T-helper 17 cell (primary cell): ENCODE data around the gene ATP4A. TPM values are rescaled to one million over a fixed set of nuclear protein-coding genes. Genes with fewer than 3 reads are reported as not detected.

Experiments
- ATAC-seq: fragments of 150-1000 bp; cut with Tn5 transposase; 2 replicates; pipeline ENCODE4 v1.10.0; 2021; ENCODE audit warnings: mild to moderate bottlenecking, moderate library complexity
- DNase-seq, 3 donors: peaks; one replicate each; pipeline versions ENCODE4 v3.0.0 to v3.0.0-alpha.2; 2020 to 2021
- H3K9me3 ChIP-seq: one replicate; pipeline ENCODE4 v1.7.0; 2013; ENCODE audit warnings: low read length, mild to moderate bottlenecking; ENCODE audit not compliant: control insufficient read depth, poor library complexity, severe bottlenecking
- H3K27ac Mint-ChIP-seq: one replicate; pipeline ENCODE4 v1.8.0; 2022; ENCODE audit warnings: mild to moderate bottlenecking, moderate library complexity, mixed read lengths
- H3K27me3 Mint-ChIP-seq: one replicate; pipeline ENCODE4 v1.8.0; 2022; ENCODE audit warnings: mixed read lengths
- H3K36me3 Mint-ChIP-seq: one replicate; pipeline ENCODE4 v1.8.0; 2022; ENCODE audit warnings: low read depth, mixed read lengths
- H3K4me1 Mint-ChIP-seq: one replicate; pipeline ENCODE4 v1.8.0; 2022; ENCODE audit warnings: mild to moderate bottlenecking, mixed read lengths
- H3K4me3 Mint-ChIP-seq: one replicate; pipeline ENCODE4 v1.8.0; 2022; ENCODE audit warnings: mild to moderate bottlenecking, moderate library complexity, mixed read lengths
- total RNA-seq, 4 donors: library from RNA in 2 of 4; stranded (reverse) in 2 of 4; gene quantifications; one replicate each; pipeline ENCODE4 v1.2.3 and lab custom pipeline; 2022 to 2026

ATP4A gene
- total RNA-seq, 2 donors from 2014 or later: not detected

DNA sequence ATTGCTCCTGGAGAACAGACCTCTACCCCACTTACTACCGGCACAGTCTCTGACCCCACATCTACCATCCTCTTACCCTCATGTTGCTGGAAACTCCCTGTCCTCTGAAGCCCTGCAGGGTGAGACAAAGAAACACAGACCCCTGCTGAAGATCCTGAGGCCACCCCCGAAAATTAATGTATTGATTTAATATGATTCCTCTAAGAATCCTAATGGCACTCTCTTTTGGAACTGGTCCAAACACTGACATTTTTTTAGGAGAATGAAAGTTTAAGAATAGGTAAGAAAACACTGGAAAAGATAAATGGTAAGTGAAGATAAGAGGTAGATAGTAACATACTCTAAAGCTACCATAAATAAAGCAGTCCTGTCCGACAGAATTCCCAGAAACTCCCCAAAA lies 55.3 kb downstream of the ATP4A start:
- no peak overlapping the region for H3K27ac Mint-ChIP-seq

GRCh38 chr19:35507561-35507960 lies 55.9 kb downstream of the ATP4A start:
- no peaks in the 10 kb centered on the region for H3K9me3 ChIP-seq
- Mint-ChIP-seq H3K4me1 (peaks cover 13% of the 10 kb centered on the region), H3K27ac (no peak overlapping the region), H3K27me3 (peaks cover 43% of the 10 kb centered on the region), H3K36me3 (no peaks in the 10 kb centered on the region), H3K4me3 (no peak overlapping the region)
- no peak for DNase-seq
- ATAC-seq: no peak

More for the DNA sequence above, 55.3 kb downstream of the ATP4A start:
- Mint-ChIP-seq H3K4me3 (no peak overlapping the region), H3K27me3 (peaks cover 43% of the 10 kb centered on the region), H3K4me1 (peaks cover 13% of the 10 kb centered on the region), H3K36me3 (no peaks in the 10 kb centered on the region)
- ATAC-seq (no peak), DNase-seq (no peak)
- no peaks in the 10 kb centered on the region for H3K9me3 ChIP-seq

GRCh38 chr19:35506011-35506410 lies 57.4 kb downstream of the ATP4A start:
- no peak overlapping the region for H3K27ac Mint-ChIP-seq
- no peaks in the 10 kb centered on the region for H3K9me3 ChIP-seq
- H3K4me1 Mint-ChIP-seq: peaks cover 17% of the 10 kb centered on the region
- DNase-seq (no peak), ATAC-seq (no peak)
- H3K27me3 Mint-ChIP-seq: peaks cover 47% of the 10 kb centered on the region
- H3K36me3 Mint-ChIP-seq: peaks cover 3% of the 10 kb centered on the region
- H3K4me3 Mint-ChIP-seq: no peak overlapping the region

- no peak for ATAC-seq
- Mint-ChIP-seq H3K36me3 (peaks cover 3% of the 10 kb centered on the region), H3K4me1 (peaks cover 9% of the 10 kb centered on the region), H3K27me3 (peaks cover 54% of the 10 kb centered on the region), H3K27ac (no peak overlapping the region), H3K4me3 (no peak overlapping the region)
- DNase-seq: no peak
- H3K9me3 ChIP-seq: no peaks in the 10 kb centered on the region
Observed at GRCh38 chr19:35502751-35503150, 60.7 kb downstream of the ATP4A start.

DNA sequence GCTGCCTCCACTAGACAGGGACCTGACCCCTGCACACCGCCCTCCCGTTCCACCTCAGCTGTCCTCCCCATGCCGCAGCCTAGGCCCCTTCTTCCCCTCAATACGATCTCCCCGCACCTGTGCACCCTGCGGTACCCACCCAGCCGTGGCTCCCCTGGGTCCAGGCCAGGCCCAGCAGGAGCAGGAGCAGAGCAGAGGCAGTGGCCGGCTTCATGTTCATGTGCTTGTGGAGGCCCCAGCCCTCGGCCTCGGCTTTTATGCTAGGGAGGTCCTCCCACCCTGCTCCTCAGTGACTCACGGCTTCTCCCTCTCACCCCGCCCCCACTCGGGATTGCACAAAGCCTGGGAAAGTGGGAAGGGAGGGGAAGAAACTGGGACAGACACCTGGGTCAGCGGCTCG lies 61.8 kb downstream of the ATP4A start:
- Mint-ChIP-seq H3K4me3 (no peak overlapping the region), H3K27ac (no peak overlapping the region), H3K4me1 (peaks cover 12% of the 10 kb centered on the region), H3K27me3 (peaks cover 51% of the 10 kb centered on the region), H3K36me3 (peaks cover 3% of the 10 kb centered on the region)
- no peak for DNase-seq
- ATAC-seq: no peak
- H3K9me3 ChIP-seq: no peaks in the 10 kb centered on the region

DNA sequence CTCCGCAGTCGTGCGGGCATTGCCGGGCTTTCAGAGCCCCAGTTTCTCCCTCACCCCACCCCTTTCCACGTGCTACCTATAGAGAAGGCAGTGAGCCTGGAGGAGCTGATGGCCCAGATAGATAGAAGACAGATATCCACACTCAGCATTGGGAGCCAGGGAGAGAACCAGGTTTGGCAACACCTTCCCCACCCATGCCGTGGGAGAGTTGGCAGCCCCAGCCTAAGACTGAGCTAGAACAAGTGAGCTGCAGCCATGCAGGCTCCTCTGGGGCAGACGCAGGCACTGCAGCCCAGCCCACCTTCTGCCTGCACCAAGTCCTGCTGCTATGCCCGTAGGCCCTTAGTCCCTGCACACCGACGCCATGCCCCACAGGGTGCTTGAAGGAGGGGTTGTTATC lies 62.8 kb downstream of the ATP4A start:
- ATAC-seq: no peak
- Mint-ChIP-seq H3K27ac (no peak overlapping the region), H3K4me1 (peaks cover 10% of the 10 kb centered on the region), H3K27me3 (peaks cover 42% of the 10 kb centered on the region), H3K4me3 (no peak overlapping the region), H3K36me3 (peaks cover 3% of the 10 kb centered on the region)
- DNase-seq: no peak
- H3K9me3 ChIP-seq: no peaks in the 10 kb centered on the region

Other genes starting within 250 kb of the ATP4A start
- 10 to 100 TPM in 1 of 2 donors, 1 to 10 TPM in 1; 1.3 to 36.1 TPM for gene CD22, start 234.5 kb downstream of the ATP4A start, total RNA-seq
- 1 to 10 TPM in 1 of 2 donors, not detected in 1; 1.4 TPM for gene FFAR1, start 215.8 kb downstream of the ATP4A start, total RNA-seq
- under 1 TPM; 0.70 to 0.78 TPM for gene FFAR3, start 205.2 kb downstream of the ATP4A start, total RNA-seq
- under 1 TPM in 1 of 2 donors, not detected in 1; 0.20 TPM for gene GPR42, start 192.6 kb downstream of the ATP4A start, total RNA-seq
- under 1 TPM; 0.16 to 0.55 TPM for gene FFAR2, start 115.4 kb downstream of the ATP4A start, total RNA-seq
- not detected for gene KRTDAP, start 73.2 kb downstream of the ATP4A start, total RNA-seq
- not detected for gene DMKN, start 50.0 kb downstream of the ATP4A start, total RNA-seq
- gene SBSN, start 35.3 kb downstream of the ATP4A start, total RNA-seq: not detected
- gene GAPDHS, start 30.2 kb downstream of the ATP4A start, total RNA-seq: not detected
- 10 to 100 TPM; 30.5 to 37.0 TPM for gene TMEM147, start 18.0 kb downstream of the ATP4A start, total RNA-seq
- not detected for gene PMIS2, start 22.5 kb upstream of the ATP4A start, total RNA-seq
- gene HAUS5, start 49.1 kb upstream of the ATP4A start, total RNA-seq: 10 to 100 TPM; 24.0 to 27.0 TPM
- gene RBM42, start 65.4 kb upstream of the ATP4A start, total RNA-seq: 10 to 100 TPM; 39.6 to 40.8 TPM
- under 1 TPM; 0.50 to 0.52 TPM for gene ETV2, start 78.1 kb upstream of the ATP4A start, total RNA-seq
- 100 to 1,000 TPM; 194 to 206 TPM for gene COX6B1, start 84.7 kb upstream of the ATP4A start, total RNA-seq
- under 1 TPM in 1 of 2 donors, not detected in 1; 0.44 TPM for gene UPK1A, start 102.9 kb upstream of the ATP4A start, total RNA-seq
- gene ZBTB32, start 140.9 kb upstream of the ATP4A start, total RNA-seq: 1 to 10 TPM; 3.4 to 5.0 TPM
- 10 to 100 TPM; 74.0 to 76.1 TPM for gene KMT2B, start 154.3 kb upstream of the ATP4A start, total RNA-seq
- 10 to 100 TPM; 48.1 to 59.0 TPM for gene IGFLR1, start 178.8 kb upstream of the ATP4A start, total RNA-seq
- 10 to 100 TPM; 48.1 to 68.2 TPM for gene U2AF1L4, start 181.8 kb upstream of the ATP4A start, total RNA-seq
- gene PSENEN, start 182.0 kb upstream of the ATP4A start, total RNA-seq: 10 to 100 TPM; 21.2 to 24.9 TPM
- 10 to 100 TPM; 12.6 to 13.6 TPM for gene LIN37, start 184.9 kb upstream of the ATP4A start, total RNA-seq
- not detected for gene HSPB6, start 193.4 kb upstream of the ATP4A start, total RNA-seq
- 10 to 100 TPM; 36.2 to 36.6 TPM for gene PROSER3, start 194.5 kb upstream of the ATP4A start, total RNA-seq
- gene ARHGAP33, start 211.9 kb upstream of the ATP4A start, total RNA-seq: 10 to 100 TPM; 16.4 to 20.5 TPM
- not detected for gene PRODH2, start 249.2 kb upstream of the ATP4A start, total RNA-seq